GM12864 (cell line): Measurements from ENCODE around the gene BICD1.

Experiments
- DNase-seq: peaks from one replicate; pipeline ENCODE4 v3.0.0-alpha.2; 2011; ENCODE audit warnings: low read depth
- H3K4me3 ChIP-seq: 2 replicates; pipeline ENCODE4 v1.5.1; 2011; ENCODE audit warnings: mild to moderate bottlenecking, low read depth, low read length, control low read depth
- TF ChIP-seq, protein P1 (sequence below): IDR thresholded peaks from 2 replicates; pipeline ENCODE4 v1.5.1; 2011; ENCODE audit warnings: low read depth, mild to moderate bottlenecking, moderate library complexity, low read length, control low read depth, inconsistent platforms; ENCODE audit errors: missing control alignments

Gene BICD1

DNA sequence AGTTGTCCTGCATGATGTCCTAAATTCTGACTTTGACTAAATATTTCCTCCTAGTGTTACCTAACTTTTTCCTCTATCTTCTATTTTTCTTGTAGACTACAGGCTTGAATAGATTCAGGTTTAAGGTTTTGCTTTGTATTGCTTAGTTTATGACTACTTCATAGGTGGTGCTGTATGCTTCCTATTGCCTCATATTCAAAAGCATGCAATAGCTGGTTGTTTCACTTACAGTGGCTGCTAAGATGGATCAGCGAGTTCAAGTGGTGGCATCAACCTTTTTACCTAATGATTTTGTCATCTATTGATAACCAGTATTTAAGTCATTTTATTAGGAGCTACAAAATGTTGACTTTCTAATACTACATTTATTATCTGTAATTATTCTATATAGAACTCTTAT, 36.3 kb upstream of the BICD1 start:
- TF ChIP-seq, protein P1, sequence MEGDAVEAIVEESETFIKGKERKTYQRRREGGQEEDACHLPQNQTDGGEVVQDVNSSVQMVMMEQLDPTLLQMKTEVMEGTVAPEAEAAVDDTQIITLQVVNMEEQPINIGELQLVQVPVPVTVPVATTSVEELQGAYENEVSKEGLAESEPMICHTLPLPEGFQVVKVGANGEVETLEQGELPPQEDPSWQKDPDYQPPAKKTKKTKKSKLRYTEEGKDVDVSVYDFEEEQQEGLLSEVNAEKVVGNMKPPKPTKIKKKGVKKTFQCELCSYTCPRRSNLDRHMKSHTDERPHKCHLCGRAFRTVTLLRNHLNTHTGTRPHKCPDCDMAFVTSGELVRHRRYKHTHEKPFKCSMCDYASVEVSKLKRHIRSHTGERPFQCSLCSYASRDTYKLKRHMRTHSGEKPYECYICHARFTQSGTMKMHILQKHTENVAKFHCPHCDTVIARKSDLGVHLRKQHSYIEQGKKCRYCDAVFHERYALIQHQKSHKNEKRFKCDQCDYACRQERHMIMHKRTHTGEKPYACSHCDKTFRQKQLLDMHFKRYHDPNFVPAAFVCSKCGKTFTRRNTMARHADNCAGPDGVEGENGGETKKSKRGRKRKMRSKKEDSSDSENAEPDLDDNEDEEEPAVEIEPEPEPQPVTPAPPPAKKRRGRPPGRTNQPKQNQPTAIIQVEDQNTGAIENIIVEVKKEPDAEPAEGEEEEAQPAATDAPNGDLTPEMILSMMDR: no peak
- no peak for DNase-seq
- H3K4me3 ChIP-seq: no peak overlapping the region

DNA sequence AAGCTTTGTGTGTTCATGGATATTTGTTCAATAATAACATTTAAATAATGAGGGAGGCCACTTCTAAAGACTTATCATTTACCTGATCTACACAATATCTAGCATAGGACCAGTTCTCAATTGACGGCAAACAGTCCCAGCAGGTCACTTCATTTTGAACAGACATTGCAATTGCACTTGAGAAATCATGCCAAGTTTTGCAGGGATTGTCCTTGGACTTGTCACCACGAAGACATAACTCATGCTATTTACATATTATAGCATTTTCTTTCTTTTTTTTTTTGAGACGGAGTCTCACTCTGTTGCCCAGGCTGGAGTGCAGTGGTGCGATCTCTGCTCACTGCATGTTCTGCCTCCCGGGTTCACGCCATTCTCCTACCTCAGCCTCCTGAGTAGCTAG, 34.5 kb upstream of the BICD1 start:
- DNase-seq: no peak
- H3K4me3 ChIP-seq: no peak overlapping the region
- TF ChIP-seq, protein P1: no peak

DNA sequence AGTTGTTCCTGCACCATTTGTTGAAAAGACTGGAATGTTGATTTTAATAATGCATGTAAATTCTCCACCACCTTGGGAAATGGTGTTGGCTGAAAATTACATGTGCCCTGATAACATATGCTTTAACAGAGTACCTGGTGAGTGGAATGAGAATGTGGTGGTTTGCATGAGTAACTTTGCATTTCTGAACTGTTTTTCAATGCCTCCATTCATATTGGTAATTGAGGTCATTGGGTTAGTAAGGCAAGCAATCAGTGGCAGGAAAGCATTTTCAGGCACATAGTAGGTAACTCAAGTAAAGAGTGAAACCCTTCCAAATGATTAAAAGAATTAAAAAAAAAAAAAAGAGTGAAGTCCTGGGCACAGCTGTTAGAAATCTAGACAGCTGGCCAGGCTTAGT, 32.2 kb upstream of the BICD1 start:
- no peak overlapping the region for H3K4me3 ChIP-seq
- no peak for DNase-seq
- TF ChIP-seq, protein P1: no peak

DNA sequence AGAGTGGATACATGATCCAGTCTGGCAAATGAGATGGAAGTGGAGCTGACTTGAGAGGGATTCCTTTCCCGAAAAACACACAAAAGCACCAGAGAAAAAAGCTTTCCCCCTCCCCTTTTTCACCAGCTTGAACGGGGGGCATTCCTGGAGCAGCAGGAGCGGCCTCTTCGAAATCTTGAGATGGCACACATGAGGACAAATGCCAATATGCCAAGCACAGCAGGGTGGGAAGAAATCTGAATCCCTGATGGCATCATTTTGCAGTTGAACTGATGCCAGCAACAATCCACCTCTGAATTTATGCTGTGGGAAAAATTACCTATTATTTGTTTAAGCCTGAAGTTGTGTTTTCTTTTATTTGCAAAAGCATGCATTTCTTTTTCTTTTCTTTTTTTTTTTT, 29.7 kb upstream of the BICD1 start:
- no peak for DNase-seq
- TF ChIP-seq, protein P1: no peak
- no peak overlapping the region for H3K4me3 ChIP-seq

DNA sequence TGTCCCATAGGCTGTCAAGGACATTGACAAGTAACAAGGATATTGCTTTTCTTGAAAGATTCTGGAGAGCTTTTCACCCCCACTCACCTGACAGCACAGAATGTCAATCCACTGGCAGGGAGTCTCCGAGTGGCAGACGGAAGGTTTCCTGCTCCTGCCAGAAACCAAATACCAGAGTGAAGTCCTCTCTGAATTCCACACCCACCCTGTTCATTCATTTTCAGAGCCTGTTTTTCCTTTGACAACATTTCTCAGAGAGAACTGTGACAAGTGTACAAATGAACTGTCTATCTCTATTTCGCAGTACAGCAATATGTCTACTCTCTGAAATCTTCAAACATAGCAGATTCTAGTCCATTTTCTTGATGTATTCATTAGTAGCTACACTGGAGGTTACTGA, 26.2 kb upstream of the BICD1 start:
- TF ChIP-seq, protein P1: no peak
- H3K4me3 ChIP-seq: no peak overlapping the region
- no peak for DNase-seq

DNA sequence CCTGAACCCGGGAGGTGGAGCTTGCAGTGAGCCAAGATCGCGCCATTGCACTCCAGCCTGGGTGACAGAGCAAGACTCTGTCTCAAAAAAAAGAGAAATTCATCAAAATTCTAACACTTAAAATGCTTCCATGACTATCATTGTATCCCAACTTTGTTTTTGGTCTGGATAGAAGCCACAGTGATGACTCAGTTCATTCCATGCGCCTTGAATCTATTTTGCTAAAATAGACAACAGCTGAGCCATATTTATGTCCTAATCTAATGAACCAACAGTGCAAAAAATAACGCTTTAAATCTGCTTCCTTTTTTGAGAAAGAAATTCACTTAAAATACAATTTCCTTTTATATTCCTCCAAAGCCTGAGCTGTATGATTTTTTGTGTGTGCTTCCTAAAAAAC, 23.2 kb upstream of the BICD1 start:
- no peak overlapping the region for H3K4me3 ChIP-seq
- DNase-seq: no peak
- TF ChIP-seq, protein P1: no peak

DNA sequence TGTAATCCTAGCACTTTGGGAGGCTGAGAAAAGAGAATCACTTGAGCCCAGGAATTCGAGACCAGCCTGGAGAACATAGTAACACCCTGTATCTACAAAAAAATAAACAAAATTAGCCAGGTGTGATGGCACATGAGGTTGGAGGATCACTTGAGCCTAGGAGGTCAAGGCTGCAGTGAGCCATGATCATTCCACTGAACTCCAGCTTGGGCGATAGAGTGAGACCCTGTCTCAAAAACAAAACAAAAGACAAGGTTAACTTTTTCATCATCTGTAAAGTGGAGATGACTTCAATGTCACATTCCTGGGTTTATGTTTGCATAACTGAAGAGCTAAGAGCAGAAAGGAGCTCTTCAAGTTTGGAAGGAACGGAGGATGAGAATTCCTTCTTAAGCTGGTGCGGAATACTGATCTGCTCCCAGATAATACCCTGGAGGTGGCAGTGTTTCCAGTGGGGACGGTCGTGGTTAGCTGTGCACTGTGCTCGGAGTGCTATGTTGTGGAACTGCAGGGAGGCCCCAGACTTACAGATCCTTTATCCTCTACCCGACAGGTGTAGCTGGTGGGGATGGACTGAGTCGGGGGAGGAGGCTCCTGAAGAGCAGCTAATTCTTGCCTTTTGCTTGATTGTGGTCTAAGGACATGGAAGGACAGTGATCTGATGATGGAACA, 22.5 kb upstream of the BICD1 start:
- no peak for DNase-seq
- H3K4me3 ChIP-seq: no peak overlapping the region
- TF ChIP-seq, protein P1: no peak
